Kidney tubule cell (primary cell): Measurements from ENCODE around the gene CHIA.

Experiments
- DNase-seq: peaks from one replicate; pipeline ENCODE4 v3.0.0-alpha.2; 2018; ENCODE audit warnings: low spot score

CHIA gene

GRCh38 chr1:111290630-111291029 is at the start of gene CHIA:
CHIA (plus strand) TSS chr1:111290851; CDS start chr1:111310468, 19,617 bp downstream.
- peak; percentile 48 for DNase-seq

- peak; percentile 60 for DNase-seq
Observed at GRCh38 chr1:111241797-111242196, 48.9 kb upstream of the CHIA start.

GRCh38 chr1:111242805-111243523 is 47.7 kb upstream of the CHIA start:
- DNase-seq: peak; percentile 52

GRCh38 chr1:111247125-111247838 is 43.4 kb upstream of the CHIA start:
- DNase-seq: no peak

- no peak for DNase-seq
Observed at GRCh38 chr1:111249960-111250359, 40.7 kb upstream of the CHIA start.

- DNase-seq: no peak
Observed at GRCh38 chr1:111251570-111251969, 39.1 kb upstream of the CHIA start.

- DNase-seq: peak; percentile 83
Observed at GRCh38 chr1:111252786-111253185, 37.9 kb upstream of the CHIA start.

- DNase-seq: no peak
Observed at GRCh38 chr1:111253876-111254275, 36.8 kb upstream of the CHIA start.

GRCh38 chr1:111256988-111257658 is 33.5 kb upstream of the CHIA start:
- DNase-seq: no peak

- no peak for DNase-seq
Observed at GRCh38 chr1:111267801-111268508, 22.7 kb upstream of the CHIA start.

- no peak for DNase-seq
Observed at GRCh38 chr1:111269825-111270406, 20.7 kb upstream of the CHIA start.

- DNase-seq: no peak
Observed at GRCh38 chr1:111270771-111271463, 19.7 kb upstream of the CHIA start.

- no peak for DNase-seq
Observed at GRCh38 chr1:111271464-111271801, 19.2 kb upstream of the CHIA start.

- DNase-seq: no peak
Observed at GRCh38 chr1:111272081-111272480, 18.6 kb upstream of the CHIA start.

GRCh38 chr1:111274653-111275052 is 16.0 kb upstream of the CHIA start:
- DNase-seq: no peak

GRCh38 chr1:111275079-111275478 is 15.6 kb upstream of the CHIA start:
- DNase-seq: peak; percentile 76

GRCh38 chr1:111275780-111276433 is 14.7 kb upstream of the CHIA start:
- DNase-seq: peak; percentile 11

- DNase-seq: no peak
Observed at GRCh38 chr1:111279144-111279543, 11.5 kb upstream of the CHIA start.

GRCh38 chr1:111280267-111280666 is 10.4 kb upstream of the CHIA start:
- peak; percentile 19 for DNase-seq

- DNase-seq: peak; percentile 39
Observed at GRCh38 chr1:111281411-111281810, 9.2 kb upstream of the CHIA start.

- DNase-seq: peak; percentile 25
Observed at GRCh38 chr1:111283838-111284237, 6.8 kb upstream of the CHIA start.
